GM12875 (cell line): ENCODE results near the gene CALML5.

ENCODE experiments used
- H3K4me3 ChIP-seq: one replicate; pipeline ENCODE4 v1.5.1; 2011; ENCODE audit warnings: low read depth, low read length, control low read depth
- CTCF ChIP-seq: IDR thresholded peaks from 2 replicates; pipeline ENCODE4 v1.5.1; 2011; ENCODE audit warnings: low read depth, mild to moderate bottlenecking, control low read depth, inconsistent platforms, low read length, moderate library complexity, borderline replicate concordance; ENCODE audit not compliant: insufficient read depth

Gene CALML5

GRCh38 chr10:5486853-5487235 lies 12.5 kb downstream of the CALML5 start:
- H3K4me3 ChIP-seq: no peak overlapping the region
- TF ChIP-seq CTCF: no peak

- no peak for TF ChIP-seq CTCF
- H3K4me3 ChIP-seq: no peak overlapping the region
Measured at GRCh38 chr10:5485948-5486852, 13.2 kb downstream of the CALML5 start.

GRCh38 chr10:5485290-5485689 lies 14.1 kb downstream of the CALML5 start:
- no peak overlapping the region for H3K4me3 ChIP-seq
- TF ChIP-seq CTCF: no peak

- TF ChIP-seq CTCF: no peak
Measured at GRCh38 chr10:5484205-5484604, 15.2 kb downstream of the CALML5 start.

GRCh38 chr10:5482016-5482415 lies 17.4 kb downstream of the CALML5 start:
- TF ChIP-seq CTCF: no peak
- H3K4me3 ChIP-seq: no peak overlapping the region

More at GRCh38 chr10:5484205-5484604, 15.2 kb downstream of the CALML5 start:
- H3K4me3 ChIP-seq: no peak overlapping the region

- no peak for TF ChIP-seq CTCF
- H3K4me3 ChIP-seq: no peak overlapping the region
Measured at GRCh38 chr10:5481121-5481520, 18.2 kb downstream of the CALML5 start.

GRCh38 chr10:5480162-5480941 lies 19.0 kb downstream of the CALML5 start:
- TF ChIP-seq CTCF: no peak
- H3K4me3 ChIP-seq: no peak overlapping the region
